ENCODE data around the gene RPS5.
A peak's percentile ranks its signal among the peaks of the same experiment; 100 is the strongest.
"Not testable (repeated sequence)": the region's sequence is repeated elsewhere in the genome, so short reads cannot be mapped to it uniquely, and the experiment has no call there.

Gene RPS5

GRCh38 chr19:58386576-58387337 is at the start of gene RPS5:
Gene RPS5, plus strand, starts transcription at chr19:58387269. Its CDS starts 869 bp downstream, at chr19:58388138.
- TF ChIP-seq CTCF (IDR thresholded peaks at IDR 0.05; ENCODE audit: control extremely low read depth, extremely low read depth, low read depth, missing control alignments), result no peak
- POLR2A ChIA-PET, result interaction anchor here (1.0 kb wide), 1 partner anchor 24 kb away, joined by 3 read pairs; the partner anchor contains the start of gene ZNF497
- DNase-seq (ENCODE audit: extremely low spot score), result peak; percentile 100
- CTCF ChIA-PET, result no interaction called here

- no peak for DNase-seq (ENCODE audit: extremely low spot score)
- ChIA-PET POLR2A (no interaction called here), CTCF (interaction anchor here (1.8 kb wide), 1 partner anchor 176 kb away, joined by 4 read pairs; no protein-coding TSS in a partner anchor)
- no peak for TF ChIP-seq CTCF (IDR thresholded peaks at IDR 0.05; ENCODE audit: control extremely low read depth, extremely low read depth, low read depth, missing control alignments)
Observed at GRCh38 chr19:58338336-58338735, 48.7 kb upstream of the RPS5 start.

GRCh38 chr19:58338825-58339558 is 48.1 kb upstream of the RPS5 start:
- no peak for DNase-seq (ENCODE audit: extremely low spot score)
- TF ChIP-seq CTCF (IDR thresholded peaks at IDR 0.05; ENCODE audit: control extremely low read depth, extremely low read depth, low read depth, missing control alignments), result no peak
- ChIA-PET CTCF (interaction anchor here (1.3 to 1.8 kb wide), 2 partner anchors 9 to 175 kb away, joined by 4 read pairs; no protein-coding TSS in a partner anchor), POLR2A (no interaction called here)

- TF ChIP-seq CTCF (IDR thresholded peaks at IDR 0.05; ENCODE audit: control extremely low read depth, extremely low read depth, low read depth, missing control alignments), result no peak
- no peak for DNase-seq (ENCODE audit: extremely low spot score)
- ChIA-PET CTCF (interaction anchor here (0.9 to 3.8 kb wide), 4 partner anchors 9 to 174 kb away, joined by 3 to 14 read pairs (median 8); partner anchors contain the start of genes ZBTB45 and ZNF497), POLR2A (no interaction called here)
Observed at GRCh38 chr19:58345558-58345957, 41.5 kb upstream of the RPS5 start.

- peak; percentile 96 for DNase-seq (ENCODE audit: extremely low spot score)
- ChIA-PET POLR2A (no interaction called here), CTCF (interaction anchor here (0.8 to 3.8 kb wide), 9 partner anchors 11 to 172 kb away, joined by 3 to 14 read pairs (median 6); partner anchors contain the start of genes ZBTB45 and ZNF497)
- TF ChIP-seq CTCF (IDR thresholded peaks at IDR 0.05; ENCODE audit: control extremely low read depth, extremely low read depth, low read depth, missing control alignments), result no peak
Observed at GRCh38 chr19:58346961-58347929, 39.8 kb upstream of the RPS5 start.

GRCh38 chr19:58348080-58348479 is 39.0 kb upstream of the RPS5 start:
- POLR2A ChIA-PET; DNase-seq (ENCODE audit: extremely low spot score): not testable (repeated sequence)
- CTCF ChIA-PET, result interaction anchor here (1.1 to 3.8 kb wide), 8 partner anchors 12 to 69 kb away, joined by 3 to 14 read pairs (median 5); partner anchors contain the start of gene ZNF497
